ENCODE measurements around the gene TACC3.

TACC3 gene

DNA sequence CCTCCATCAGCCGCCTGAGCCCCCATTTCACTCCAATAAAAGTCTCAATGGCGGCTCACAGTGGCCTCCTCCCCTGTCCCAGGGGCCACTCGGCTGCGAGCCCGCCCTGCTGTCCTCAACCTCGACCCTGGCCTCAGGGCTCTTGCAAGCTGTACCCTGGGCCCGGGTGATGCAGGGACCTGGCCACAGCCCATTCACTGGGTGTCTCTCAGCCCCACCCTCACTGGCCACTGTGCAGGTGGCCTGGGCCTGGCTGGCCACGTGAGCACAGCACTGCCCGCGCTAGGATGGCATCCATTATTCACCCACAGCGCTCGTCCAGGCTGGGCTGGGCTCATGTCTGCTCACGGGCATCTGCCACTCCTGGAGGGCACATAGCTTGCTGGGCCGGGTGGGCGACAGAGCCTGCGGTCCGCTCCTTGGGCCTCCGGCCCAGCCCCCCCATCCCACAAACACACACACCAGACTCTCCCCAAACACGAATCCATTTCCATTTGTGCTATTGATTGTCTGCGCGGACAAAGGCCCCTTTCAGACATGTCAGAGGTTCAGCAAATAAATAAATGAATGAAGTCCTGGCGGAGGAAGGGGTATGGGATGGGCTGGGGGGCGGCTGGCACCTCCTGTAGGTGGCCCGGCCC, 55.3 kb downstream of the TACC3 start:
- DNase-seq (ENCODE audit: low read depth), result no peak

DNA sequence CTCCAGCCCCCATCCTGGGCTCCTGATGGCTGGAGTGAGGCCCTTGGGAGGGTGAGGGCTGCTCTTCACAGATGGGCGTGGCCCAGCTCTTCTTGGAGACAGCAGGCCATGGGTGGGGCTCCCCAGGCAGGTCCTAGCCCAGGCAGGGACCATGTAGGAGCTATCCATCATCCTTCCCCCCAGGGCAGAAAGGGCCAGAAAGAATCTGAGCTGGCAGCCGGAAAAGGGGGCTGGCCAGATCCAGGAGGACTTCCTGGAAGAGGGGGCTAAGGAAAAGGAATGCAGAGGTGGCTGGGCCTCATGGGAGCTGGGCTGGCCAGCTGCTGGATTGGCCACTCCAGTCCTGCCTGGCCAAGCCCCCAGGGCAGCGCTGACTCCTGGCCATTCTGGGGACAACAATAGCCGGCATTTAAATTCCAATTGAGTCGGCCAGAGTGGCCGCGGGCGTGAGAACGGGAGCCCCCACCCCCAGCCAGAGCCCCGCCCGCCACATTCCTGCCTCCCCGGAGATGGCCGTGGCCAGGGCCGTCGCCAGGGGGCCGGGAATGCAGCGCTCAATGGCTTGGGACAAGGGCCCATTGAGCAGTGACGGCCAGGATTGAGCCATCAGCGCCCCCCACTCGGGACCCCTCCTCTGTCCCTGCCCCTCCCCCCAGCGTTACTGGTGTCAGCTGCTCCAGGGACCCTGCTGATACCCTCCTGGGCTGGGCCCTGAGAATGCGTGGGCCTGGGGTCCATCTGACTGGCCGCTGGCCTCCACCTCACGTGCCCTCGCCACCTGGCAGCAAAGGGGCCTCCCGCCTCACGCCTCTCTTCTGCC, 56.7 kb downstream of the TACC3 start:
- no peak overlapping the region for H3K4me3 ChIP-seq (replicated peaks; ENCODE audit: low read depth, low read length)
- TF ChIP-seq, protein P1, sequence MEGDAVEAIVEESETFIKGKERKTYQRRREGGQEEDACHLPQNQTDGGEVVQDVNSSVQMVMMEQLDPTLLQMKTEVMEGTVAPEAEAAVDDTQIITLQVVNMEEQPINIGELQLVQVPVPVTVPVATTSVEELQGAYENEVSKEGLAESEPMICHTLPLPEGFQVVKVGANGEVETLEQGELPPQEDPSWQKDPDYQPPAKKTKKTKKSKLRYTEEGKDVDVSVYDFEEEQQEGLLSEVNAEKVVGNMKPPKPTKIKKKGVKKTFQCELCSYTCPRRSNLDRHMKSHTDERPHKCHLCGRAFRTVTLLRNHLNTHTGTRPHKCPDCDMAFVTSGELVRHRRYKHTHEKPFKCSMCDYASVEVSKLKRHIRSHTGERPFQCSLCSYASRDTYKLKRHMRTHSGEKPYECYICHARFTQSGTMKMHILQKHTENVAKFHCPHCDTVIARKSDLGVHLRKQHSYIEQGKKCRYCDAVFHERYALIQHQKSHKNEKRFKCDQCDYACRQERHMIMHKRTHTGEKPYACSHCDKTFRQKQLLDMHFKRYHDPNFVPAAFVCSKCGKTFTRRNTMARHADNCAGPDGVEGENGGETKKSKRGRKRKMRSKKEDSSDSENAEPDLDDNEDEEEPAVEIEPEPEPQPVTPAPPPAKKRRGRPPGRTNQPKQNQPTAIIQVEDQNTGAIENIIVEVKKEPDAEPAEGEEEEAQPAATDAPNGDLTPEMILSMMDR (IDR thresholded peaks at IDR 0.05; ENCODE audit: low read length, missing control alignments), result peak; percentile 0
- peak; percentile 20 for DNase-seq (ENCODE audit: low read depth)

More for the DNA sequence above, 55.3 kb downstream of the TACC3 start:
- TF ChIP-seq, protein P1 (IDR thresholded peaks at IDR 0.05; ENCODE audit: low read length, missing control alignments), result no peak
- no peak overlapping the region for H3K4me3 ChIP-seq (replicated peaks; ENCODE audit: low read depth, low read length)

DNA sequence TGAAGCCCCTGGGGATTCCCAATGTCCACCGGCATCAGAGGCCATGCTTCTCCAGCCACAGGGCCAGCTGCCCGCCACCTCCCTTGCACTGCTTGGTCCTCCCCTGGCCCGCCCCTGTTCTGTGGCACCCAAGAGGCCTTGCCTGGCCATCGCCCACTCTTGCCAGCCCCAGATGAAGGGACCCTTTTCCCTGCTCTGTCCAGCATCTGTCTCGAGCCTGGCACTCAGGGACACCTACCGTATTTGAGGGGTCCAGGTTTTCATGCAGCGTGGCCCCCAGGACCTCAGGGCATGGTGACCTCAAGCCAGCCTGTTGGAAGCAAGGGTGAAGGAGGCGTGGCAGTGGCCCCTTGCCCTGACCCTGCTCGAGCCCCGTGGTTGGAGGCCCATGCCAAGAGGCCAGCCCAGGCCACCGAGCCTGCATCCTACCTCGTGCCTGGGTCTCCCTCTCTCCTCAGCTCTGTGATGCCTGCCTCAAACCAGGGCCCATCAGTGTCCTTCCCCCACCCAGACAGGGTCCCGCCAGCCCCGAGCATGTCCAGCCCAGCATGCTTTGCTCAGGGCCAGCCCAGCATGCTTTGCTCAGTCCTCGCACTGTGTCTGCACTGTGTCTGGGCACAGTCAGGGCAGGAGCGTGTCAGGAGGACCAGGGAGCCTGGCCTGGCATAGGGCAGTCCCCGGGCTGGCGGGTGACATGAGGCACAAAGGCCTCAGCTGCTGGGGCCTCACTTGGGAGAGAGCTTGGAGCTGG, 57.5 kb downstream of the TACC3 start:
- no peak overlapping the region for H3K4me3 ChIP-seq (replicated peaks; ENCODE audit: low read depth, low read length)
- no peak for DNase-seq (ENCODE audit: low read depth)
- TF ChIP-seq, protein P1 (IDR thresholded peaks at IDR 0.05; ENCODE audit: low read length, missing control alignments), result no peak

DNA sequence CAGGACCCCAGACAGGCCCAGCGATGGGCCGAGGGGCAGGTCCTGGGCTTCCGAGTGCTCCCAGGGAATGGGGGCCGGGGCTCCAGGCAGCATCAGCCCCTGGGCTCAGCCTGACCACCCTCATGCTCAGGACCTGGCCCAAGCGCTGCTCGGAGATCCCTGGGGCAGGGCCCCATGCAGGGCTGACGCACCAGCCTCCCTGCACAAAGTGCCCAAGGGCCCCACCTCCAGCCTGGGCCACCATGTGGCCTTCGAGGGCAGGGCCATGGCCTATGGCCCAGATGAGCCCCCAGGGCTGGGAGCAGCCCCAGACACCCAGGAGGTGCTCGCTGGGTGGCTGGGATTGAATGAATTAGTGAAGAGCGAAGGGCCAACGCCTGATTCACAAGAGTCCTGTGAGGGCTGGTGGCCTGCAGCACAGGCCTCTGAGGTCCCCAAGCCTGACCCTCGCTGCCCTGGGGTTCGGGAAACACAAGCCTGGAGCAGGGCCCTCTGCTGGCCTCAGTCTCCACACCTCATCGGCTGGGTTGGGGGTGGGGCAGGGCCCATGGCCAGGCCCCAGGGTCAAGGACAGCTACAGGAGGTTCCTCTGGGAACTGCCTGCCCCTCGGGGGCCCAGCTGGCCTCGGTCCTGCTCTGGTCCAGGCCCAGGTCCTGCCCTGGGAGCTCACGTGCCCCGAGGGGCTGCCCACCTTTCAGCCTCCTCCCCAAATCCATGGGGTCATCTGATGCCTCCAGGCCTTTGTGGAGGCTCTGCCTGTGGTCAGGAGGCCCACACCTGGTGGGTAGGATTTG, 58.5 kb downstream of the TACC3 start:
- no peak overlapping the region for H3K4me3 ChIP-seq (replicated peaks; ENCODE audit: low read depth, low read length)
- TF ChIP-seq, protein P1 (IDR thresholded peaks at IDR 0.05; ENCODE audit: low read length, missing control alignments), result no peak
- DNase-seq (ENCODE audit: low read depth), result no peak

DNA sequence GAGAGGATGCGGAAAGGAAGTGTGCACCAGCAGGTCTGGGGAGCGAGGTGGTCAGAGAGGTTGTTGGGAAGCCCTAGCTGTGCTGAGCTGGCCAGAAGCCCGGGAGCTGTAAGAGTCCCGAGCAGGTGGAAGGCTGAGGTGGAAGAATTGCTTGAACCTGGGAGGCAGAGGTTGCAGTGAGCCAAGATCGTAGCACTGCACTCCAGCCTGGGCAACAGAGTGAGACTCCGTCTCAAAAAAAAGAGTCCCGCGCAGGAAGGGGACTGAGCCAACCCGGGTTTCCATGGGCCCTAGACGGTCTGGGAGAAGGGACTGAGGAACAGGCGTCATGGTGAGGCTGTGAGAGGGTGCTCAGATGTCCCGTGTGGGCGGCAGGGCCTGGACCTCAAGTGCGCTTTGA, 59.1 kb downstream of the TACC3 start:
- DNase-seq (ENCODE audit: low read depth), result no peak
- H3K4me3 ChIP-seq (replicated peaks; ENCODE audit: low read depth, low read length), result no peak overlapping the region
- TF ChIP-seq, protein P1 (IDR thresholded peaks at IDR 0.05; ENCODE audit: low read length, missing control alignments), result no peak

DNA sequence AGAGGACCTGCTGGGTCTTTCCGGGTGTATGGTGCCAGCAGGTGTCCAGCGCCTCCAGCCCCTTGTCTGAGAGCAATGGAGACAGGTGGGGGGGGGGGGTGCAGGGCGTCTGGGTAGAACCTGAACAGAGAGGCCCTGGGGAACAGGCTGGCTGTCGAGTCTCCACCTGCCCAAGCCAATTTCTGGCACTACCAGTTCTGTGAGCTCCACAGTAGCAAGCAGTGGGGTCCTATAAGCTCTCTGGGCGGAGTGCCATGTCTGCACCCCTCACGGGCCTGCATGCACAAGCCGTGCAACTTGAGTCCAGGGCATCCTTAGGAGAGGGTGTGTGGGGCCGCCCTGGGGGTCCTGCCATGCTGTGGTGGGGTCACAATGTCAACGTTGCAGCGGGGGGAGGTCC, 61.7 kb downstream of the TACC3 start:
- no peak for DNase-seq (ENCODE audit: low read depth)
- TF ChIP-seq, protein P1 (IDR thresholded peaks at IDR 0.05; ENCODE audit: low read length, missing control alignments), result no peak

More for the DNA sequence above, 61.7 kb downstream of the TACC3 start:
- H3K4me3 ChIP-seq (replicated peaks; ENCODE audit: low read depth, low read length), result no peak overlapping the region
